NCI-H2081 (cell line): Measurements from ENCODE around the gene FAM98C.
A peak's percentile ranks its signal among the peaks of the same experiment; 100 is the strongest.
"Not testable (repeated sequence)": the region's sequence is repeated elsewhere in the genome, so short reads cannot be mapped to it uniquely, and the experiment has no call there.

Experiments
- DNase-seq, 2 experiments: peaks; one replicate each; lab custom pipeline; 2025; lab: John Stamatoyannopoulos, UW

Gene FAM98C

DNA sequence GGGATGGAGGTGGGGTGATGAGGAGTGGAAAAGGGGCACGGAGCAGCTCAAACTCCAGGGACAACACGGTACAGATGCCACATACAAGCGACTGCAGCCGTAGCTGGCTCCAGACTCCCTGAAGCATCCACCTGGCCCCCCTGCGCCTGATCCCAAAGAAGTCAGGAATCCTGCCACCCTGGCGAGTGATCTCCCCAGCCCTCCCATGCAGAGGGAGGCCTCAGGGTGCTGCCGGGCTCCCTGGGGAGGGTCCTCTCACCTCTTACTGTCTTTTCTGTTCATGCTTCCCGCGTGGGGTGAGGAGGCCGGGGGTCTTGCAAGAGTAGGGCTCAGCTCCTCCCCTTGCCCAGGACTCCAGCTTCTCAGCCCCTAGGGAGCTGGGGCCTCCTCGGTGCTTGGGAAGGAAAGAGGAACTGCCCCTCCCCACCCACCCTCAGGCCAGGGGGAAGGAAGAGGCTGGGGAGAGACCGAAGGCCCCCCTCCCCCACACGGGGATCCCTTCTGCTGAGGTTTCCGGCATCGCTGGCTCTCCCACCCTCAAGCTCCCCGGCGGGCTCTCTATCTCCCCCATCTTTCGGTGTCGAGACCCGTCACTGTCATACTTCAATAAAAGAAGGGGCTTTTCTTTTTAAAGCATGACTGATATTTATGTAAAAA, 23.0 kb downstream of the FAM98C start, which contains the start of gene RASGRP4:
Gene RASGRP4 (minus strand): TSS at position 410 of the 657 bp plus-strand sequence. CDS start 128 bp downstream, at position 282.
- DNase-seq: no peak

- not testable (repeated sequence) for DNase-seq
Observed at GRCh38 chr19:38427035-38427677, 24.3 kb downstream of the FAM98C start.

- no peak for DNase-seq
Observed at GRCh38 chr19:38429055-38429810, 26.3 kb downstream of the FAM98C start.

- DNase-seq: no peak
Observed at GRCh38 chr19:38429811-38430156, 26.9 kb downstream of the FAM98C start.

- DNase-seq: no peak
Observed at GRCh38 chr19:38430931-38431330, 28.0 kb downstream of the FAM98C start.

GRCh38 chr19:38433268-38433733, 30.4 kb downstream of the FAM98C start, which contains the start of gene RYR1:
Gene RYR1 (plus strand): TSS chr19:38433691. CDS start chr19:38433830, 139 bp downstream.
- DNase-seq: no peak

GRCh38 chr19:38434549-38435051, 31.7 kb downstream of the FAM98C start:
- no peak for DNase-seq

- DNase-seq: no peak
Observed at GRCh38 chr19:38437295-38437694, 34.4 kb downstream of the FAM98C start.

DNA sequence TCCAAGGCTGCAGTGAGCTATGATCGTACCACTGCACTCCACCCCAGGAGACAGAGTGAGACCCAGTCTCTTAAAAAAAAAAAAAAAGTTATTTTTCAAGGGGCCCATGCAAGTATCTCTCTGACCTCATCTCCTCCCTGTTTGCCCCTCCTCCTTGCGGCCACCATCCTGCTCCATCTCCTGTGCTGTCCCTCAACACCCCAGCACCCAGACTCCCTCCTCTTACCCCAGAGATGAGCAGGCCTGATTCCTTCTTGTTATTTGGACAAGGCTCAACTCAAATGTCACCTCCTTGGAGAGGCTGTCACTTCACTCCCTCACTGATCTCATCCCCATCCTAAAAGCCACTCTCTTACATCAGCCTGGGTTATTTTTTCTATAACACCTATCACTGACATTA, 35.0 kb downstream of the FAM98C start:
- no peak for DNase-seq

DNA sequence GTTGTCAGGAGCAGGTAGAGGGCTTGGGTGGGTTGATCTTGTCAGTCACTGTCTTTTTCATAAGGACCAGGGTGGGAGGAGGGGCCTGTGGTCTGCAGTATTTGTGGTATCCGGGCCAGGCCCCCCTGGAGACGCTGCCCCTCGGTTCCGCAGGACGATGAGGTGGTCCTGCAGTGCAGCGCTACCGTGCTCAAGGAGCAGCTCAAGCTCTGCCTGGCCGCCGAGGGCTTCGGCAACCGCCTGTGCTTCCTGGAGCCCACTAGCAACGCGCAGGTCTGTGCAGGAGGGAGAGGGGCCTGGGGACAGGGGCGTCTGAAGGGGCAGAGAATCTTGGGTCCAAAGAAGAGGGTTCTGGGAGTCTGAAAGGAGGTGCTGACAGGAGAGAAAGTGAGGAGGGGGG, 37.7 kb downstream of the FAM98C start:
- no peak for DNase-seq

GRCh38 chr19:38441657-38442348, 38.9 kb downstream of the FAM98C start:
- DNase-seq: no peak

DNA sequence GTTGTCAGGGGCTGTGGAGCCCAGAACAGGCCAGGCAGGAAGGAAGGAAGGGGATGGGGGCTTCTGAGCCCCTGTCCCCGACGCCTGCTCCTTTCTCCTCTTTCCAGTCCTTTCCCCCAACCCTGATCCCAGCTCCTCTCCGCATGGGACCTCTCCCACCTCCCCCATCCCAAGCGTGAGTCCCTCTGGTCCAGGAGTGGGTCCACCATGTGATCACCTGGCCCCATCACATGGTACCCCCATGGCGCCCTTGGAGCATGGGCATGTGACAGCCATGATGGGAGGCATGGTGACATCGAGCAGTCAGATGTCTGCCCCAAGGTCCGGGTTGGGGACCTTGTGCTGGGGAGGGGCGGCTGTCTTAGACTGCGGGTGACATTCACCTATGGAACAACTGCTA, 39.8 kb downstream of the FAM98C start:
- no peak for DNase-seq

- no peak for DNase-seq
Observed at GRCh38 chr19:38443458-38443999, 40.6 kb downstream of the FAM98C start.

DNA sequence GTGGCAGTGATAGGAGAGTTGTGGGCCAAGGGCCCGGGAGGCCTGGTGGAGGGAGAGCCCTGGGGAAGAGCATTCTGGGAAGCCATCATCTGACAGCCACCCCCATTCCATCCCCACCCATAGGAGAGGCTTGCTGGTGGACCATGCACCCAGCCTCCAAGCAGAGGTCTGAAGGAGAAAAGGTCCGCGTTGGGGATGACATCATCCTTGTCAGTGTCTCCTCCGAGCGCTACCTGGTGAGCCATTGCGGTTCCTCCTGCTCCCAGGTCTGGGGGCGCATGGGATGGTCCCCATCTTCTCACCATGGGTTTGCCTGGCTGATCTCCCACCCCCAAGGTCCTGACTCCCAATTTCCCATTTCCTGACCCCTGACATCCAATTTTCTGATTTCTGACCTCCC, 41.1 kb downstream of the FAM98C start:
- DNase-seq: no peak

GRCh38 chr19:38445362-38445761, 42.5 kb downstream of the FAM98C start:
- DNase-seq: no peak

- no peak for DNase-seq
Observed at GRCh38 chr19:38448225-38448624, 45.3 kb downstream of the FAM98C start.

GRCh38 chr19:38449518-38449917, 46.6 kb downstream of the FAM98C start:
- DNase-seq: no peak

GRCh38 chr19:38451036-38451435, 48.1 kb downstream of the FAM98C start:
- no peak for DNase-seq

DNA sequence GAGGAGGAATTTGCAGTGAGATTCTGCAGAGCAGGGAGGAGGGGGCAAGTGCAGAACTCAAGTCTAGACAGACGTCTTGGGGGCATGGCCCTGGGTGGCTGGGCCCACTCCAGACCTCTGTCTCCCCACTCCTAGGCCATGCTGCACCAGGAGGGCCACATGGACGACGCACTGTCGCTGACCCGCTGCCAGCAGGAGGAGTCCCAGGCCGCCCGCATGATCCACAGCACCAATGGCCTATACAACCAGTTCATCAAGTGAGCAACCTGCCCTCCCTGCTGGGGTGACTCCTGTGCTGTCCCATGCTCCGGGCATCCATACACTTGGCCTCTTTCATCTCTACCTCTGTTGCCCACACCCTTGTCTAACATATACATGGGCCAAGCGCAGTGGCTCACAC, 48.7 kb downstream of the FAM98C start:
- DNase-seq: no peak

DNA sequence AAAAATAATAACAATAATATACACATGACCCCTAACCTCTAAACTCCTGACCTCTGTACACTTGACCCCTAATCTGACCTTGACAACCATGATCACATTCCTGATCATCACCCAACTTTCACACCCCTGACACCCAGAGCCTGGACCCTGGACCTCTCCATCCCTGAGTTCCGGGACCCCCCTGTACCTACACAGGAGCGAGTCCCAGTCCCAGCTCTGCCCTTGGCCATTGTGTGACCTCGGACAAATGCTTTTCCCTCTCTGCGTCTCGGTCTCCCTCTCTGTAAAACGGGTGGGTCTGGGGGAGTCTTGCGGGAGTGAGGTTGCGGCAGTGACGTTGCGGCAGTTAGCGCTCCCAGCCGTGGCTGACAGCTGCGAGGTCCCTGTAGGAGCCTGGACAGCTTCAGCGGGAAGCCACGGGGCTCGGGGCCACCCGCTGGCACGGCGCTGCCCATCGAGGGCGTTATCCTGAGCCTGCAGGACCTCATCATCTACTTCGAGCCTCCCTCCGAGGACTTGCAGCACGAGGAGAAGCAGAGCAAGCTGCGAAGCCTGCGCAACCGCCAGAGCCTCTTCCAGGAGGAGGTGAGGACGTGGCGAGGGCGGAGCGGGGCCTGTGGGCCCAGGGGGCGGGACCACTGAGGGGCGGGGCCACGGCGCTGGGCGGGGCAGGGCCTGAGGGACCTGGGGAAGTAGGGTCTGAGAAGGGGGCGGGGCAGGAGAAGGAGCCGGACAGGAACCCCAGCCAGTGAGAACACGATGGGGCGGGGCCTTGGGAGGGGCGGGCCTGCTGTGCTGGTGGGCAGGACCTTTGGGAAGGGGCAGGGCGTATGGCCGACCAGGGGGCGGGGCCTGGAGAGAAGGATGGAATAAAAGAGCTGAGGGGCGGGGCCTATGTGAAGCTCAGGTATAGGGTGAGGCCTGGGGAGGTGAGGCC, 49.8 kb downstream of the FAM98C start:
- peak in 1 of 2 experiments; percentile 1 for DNase-seq

DNA sequence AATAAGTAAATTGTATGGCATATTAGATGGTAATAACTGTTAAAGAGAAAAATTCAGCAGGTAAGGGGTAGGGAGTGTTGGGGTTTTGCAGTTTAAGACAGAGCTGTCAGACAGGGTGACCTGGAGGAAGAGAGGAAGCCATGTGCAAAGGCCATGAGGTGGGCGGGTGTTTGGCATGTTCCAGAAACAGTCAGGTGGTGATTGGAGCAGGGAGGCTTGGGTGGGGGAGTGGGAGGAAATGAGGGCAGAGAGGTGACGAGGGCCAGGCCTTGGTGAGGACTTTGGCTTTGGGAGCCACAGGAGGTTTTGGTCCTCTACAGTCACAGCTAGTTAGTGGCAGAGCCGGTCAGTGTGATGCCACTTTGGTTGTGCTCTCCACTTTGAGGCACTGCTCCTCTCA, 50.7 kb downstream of the FAM98C start:
- no peak for DNase-seq
